Tibial artery (tissue), 4 donors: ENCODE results near the gene FCAMR.

Experiments used
- DNase-seq, 2 donors: peaks; one replicate each; pipeline ENCODE4 v3.0.0-alpha.2; 2019
- H3K27ac ChIP-seq, 2 donors: fragments of 200-600 bp; sonication (generic) in 1 of 2; 1 replicate in 1 of 2; 2 replicates in 1 of 2; pipeline ENCODE4 v1.5.1; 2018 to 2019; ENCODE audit warnings: mild to moderate bottlenecking in 1 of 2
- H3K27me3 ChIP-seq, 2 donors: fragments of 200-600 bp; sonication (generic) in 1 of 2; one replicate each; pipeline versions ENCODE4 v1.5.1 to v1.6.0; 2016 to 2019
- H3K36me3 ChIP-seq, 3 donors: fragments of 200-600 bp; sonication (generic) in 2 of 3; one replicate each; pipeline ENCODE4 v1.5.1; 2016 to 2019; ENCODE audit warnings: mild to moderate bottlenecking in 2 of 3
- H3K4me1 ChIP-seq, 4 donors: fragments of 200-600 bp; sonication (generic) in 2 of 4; 1 replicate in 3 of 4; 2 replicates in 1 of 4; pipeline ENCODE4 v1.5.1; 2016 to 2019
- H3K4me3 ChIP-seq, 2 donors: fragments of 200-600 bp; sonication (generic) in 1 of 2; 1 replicate in 1 of 2; 2 replicates in 1 of 2; pipeline ENCODE4 v1.5.1; 2018 to 2019; ENCODE audit warnings: mild to moderate bottlenecking in 2 of 2
- H3K9me3 ChIP-seq, 3 donors: fragments of 200-600 bp; sonication (generic) in 1 of 3; one replicate each; pipeline ENCODE4 v1.5.1; 2016 to 2019
- CTCF ChIP-seq, 2 experiments: fragments of 200-600 bp in 1 of 2; fragments of 450-650 bp in 1 of 2; IDR thresholded peaks; one replicate each; pipeline ENCODE4 v1.5.1; 2017 to 2019; ENCODE audit warnings: antibody characterized with exemption in 2 of 2, mild to moderate bottlenecking in 1 of 2, moderate library complexity in 1 of 2
- intact Hi-C: fragments of 100-400 bp; cut with DNase I; formaldehyde crosslinking; loops from one replicate; pipeline ENCODE4 v1.15.0; 2023; ENCODE audit warnings: low total_unique reads

Gene FCAMR

DNA sequence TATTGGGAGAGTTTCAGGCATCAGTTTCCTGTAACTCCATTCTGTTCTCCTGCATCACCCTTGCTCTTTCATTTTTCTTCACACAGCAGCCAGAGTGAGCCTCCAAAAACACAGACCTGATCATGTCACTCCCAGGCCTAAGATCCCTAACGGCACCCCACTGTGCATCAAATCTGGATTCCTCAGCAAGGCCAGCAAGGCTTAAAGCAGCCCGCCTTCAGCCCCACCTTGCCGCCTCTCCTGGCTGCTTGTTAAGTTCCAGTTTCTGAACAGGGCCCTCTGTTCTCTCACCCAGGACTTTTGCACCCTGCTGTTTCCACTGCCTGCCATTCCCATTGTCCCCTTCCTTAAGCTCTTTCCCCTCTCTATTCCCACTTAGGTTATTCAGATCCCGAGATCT lies 33.0 kb upstream of the FCAMR start:
- Histone ChIP-seq H3K36me3 (no peaks in the 10 kb centered on the region), H3K4me3 (no peak overlapping the region), H3K27ac (no peak overlapping the region), H3K4me1 (no peaks in the 10 kb centered on the region), H3K9me3 (no peaks in the 10 kb centered on the region), H3K27me3 (no peaks in the 10 kb centered on the region)
- no peak for TF ChIP-seq CTCF (IDR thresholded peaks at IDR 0.05)
- intact Hi-C loops, result no loop called here
- DNase-seq, result no peak

- no peak for TF ChIP-seq CTCF (IDR thresholded peaks at IDR 0.05)
- no peaks in the 10 kb centered on the region for H3K27me3 ChIP-seq
- no peak overlapping the region for H3K27ac ChIP-seq
- H3K4me1 ChIP-seq, result no peaks in the 10 kb centered on the region
- no peaks in the 10 kb centered on the region for H3K36me3 ChIP-seq
- intact Hi-C loops, result no loop called here
- no peak for DNase-seq
- no peaks in the 10 kb centered on the region for H3K9me3 ChIP-seq
- H3K4me3 ChIP-seq, result no peak overlapping the region
Observed at GRCh38 chr1:207002724-207003146, 32.5 kb upstream of the FCAMR start.

GRCh38 chr1:207001492-207002245 lies 31.4 kb upstream of the FCAMR start:
- no peak for TF ChIP-seq CTCF (IDR thresholded peaks at IDR 0.05)
- Histone ChIP-seq H3K27me3 (no peaks in the 10 kb centered on the region), H3K4me3 (no peak overlapping the region), H3K9me3 (no peaks in the 10 kb centered on the region), H3K27ac (no peak overlapping the region), H3K4me1 (no peaks in the 10 kb centered on the region), H3K36me3 (no peaks in the 10 kb centered on the region)
- DNase-seq, result no peak
- intact Hi-C loops, result no loop called here

- intact Hi-C loops, result no loop called here
- Histone ChIP-seq H3K4me3 (no peak overlapping the region), H3K9me3 (no peaks in the 10 kb centered on the region), H3K36me3 (no peaks in the 10 kb centered on the region), H3K4me1 (no peaks in the 10 kb centered on the region), H3K27me3 (no peaks in the 10 kb centered on the region), H3K27ac (no peak overlapping the region)
- no peak for TF ChIP-seq CTCF (IDR thresholded peaks at IDR 0.05)
- DNase-seq, result no peak
Observed at GRCh38 chr1:207000651-207001291, 30.5 kb upstream of the FCAMR start.

- H3K4me3 ChIP-seq, result no peak overlapping the region
- no peaks in the 10 kb centered on the region for H3K36me3 ChIP-seq
- no peaks in the 10 kb centered on the region for H3K9me3 ChIP-seq
- DNase-seq, result no peak
- no peak overlapping the region for H3K27ac ChIP-seq
- TF ChIP-seq CTCF (IDR thresholded peaks at IDR 0.05), result no peak
- H3K27me3 ChIP-seq, result no peaks in the 10 kb centered on the region
- H3K4me1 ChIP-seq, result no peaks in the 10 kb centered on the region
- intact Hi-C loops, result no loop called here
Observed at GRCh38 chr1:206998816-206999215, 28.6 kb upstream of the FCAMR start.
